ENCODE data around the gene SLIT1.

The SLIT1 gene

GRCh38 chr10:97185326-97186058 is at the start of gene SLIT1:
SLIT1 (minus strand) TSS chr10:97185959; CDS start chr10:97185674, 285 bp downstream.
- no peaks in the 10 kb centered on the region for H3K9me3 ChIP-seq (ENCODE audit: control insufficient read depth, low read length)
- no peak within 1 kb of the TSS for H3K4me3 ChIP-seq (ENCODE audit: low read length)
- no peaks in the 10 kb centered on the region for H3K36me3 ChIP-seq (ENCODE audit: control insufficient read depth, insufficient read depth, low read length)
- H3K9ac ChIP-seq (ENCODE audit: low read length): no peak within 1 kb of the TSS
- peaks cover 63% of the 10 kb centered on the region for H3K27me3 ChIP-seq (ENCODE audit: control insufficient read depth, insufficient read depth, low read length)
- H3K4me1 ChIP-seq (ENCODE audit: control insufficient read depth, insufficient read depth, low read length): peaks cover 4% of the 10 kb centered on the region

DNA sequence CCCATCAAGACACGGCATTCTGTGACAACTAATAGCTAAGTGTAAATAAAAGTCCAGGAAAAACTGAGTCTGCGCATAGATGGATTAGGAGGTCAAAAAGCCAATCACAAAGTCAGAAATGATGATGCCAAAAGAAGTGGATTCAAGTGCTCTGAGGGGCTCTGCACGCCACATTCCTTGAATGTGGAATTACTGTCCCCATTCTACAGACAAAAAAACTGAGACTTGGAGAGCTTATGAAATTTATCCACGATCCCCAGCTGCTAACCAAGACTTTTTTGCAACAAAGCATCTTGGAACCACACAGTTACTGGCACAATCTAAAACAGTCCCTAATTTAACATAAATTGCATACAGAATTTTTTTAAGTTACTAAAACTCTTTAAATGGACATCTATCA is 49.6 kb upstream of the SLIT1 start:
- Histone ChIP-seq H3K36me3 (ENCODE audit: control insufficient read depth, insufficient read depth, low read length) (no peaks in the 10 kb centered on the region), H3K4me1 (ENCODE audit: control insufficient read depth, insufficient read depth, low read length) (no peaks in the 10 kb centered on the region), H3K9ac (ENCODE audit: low read length) (no peak overlapping the region), H3K27me3 (ENCODE audit: control insufficient read depth, insufficient read depth, low read length) (no peaks in the 10 kb centered on the region), H3K9me3 (ENCODE audit: control insufficient read depth, low read length) (no peaks in the 10 kb centered on the region), H3K4me3 (ENCODE audit: low read length) (no peak overlapping the region)

- no peak overlapping the region for H3K9ac ChIP-seq (ENCODE audit: low read length)
- H3K4me3 ChIP-seq (ENCODE audit: low read length): no peak overlapping the region
- no peaks in the 10 kb centered on the region for H3K9me3 ChIP-seq (ENCODE audit: control insufficient read depth, low read length)
- no peaks in the 10 kb centered on the region for H3K27me3 ChIP-seq (ENCODE audit: control insufficient read depth, insufficient read depth, low read length)
- H3K36me3 ChIP-seq (ENCODE audit: control insufficient read depth, insufficient read depth, low read length): no peaks in the 10 kb centered on the region
- H3K4me1 ChIP-seq (ENCODE audit: control insufficient read depth, insufficient read depth, low read length): no peaks in the 10 kb centered on the region
These were observed 48.6 kb upstream of the SLIT1 start for GRCh38 chr10:97234400-97234799.

GRCh38 chr10:97230146-97230545 is 44.4 kb upstream of the SLIT1 start:
- H3K9me3 ChIP-seq (ENCODE audit: control insufficient read depth, low read length): no peaks in the 10 kb centered on the region
- no peaks in the 10 kb centered on the region for H3K36me3 ChIP-seq (ENCODE audit: control insufficient read depth, insufficient read depth, low read length)
- no peaks in the 10 kb centered on the region for H3K27me3 ChIP-seq (ENCODE audit: control insufficient read depth, insufficient read depth, low read length)
- no peaks in the 10 kb centered on the region for H3K4me1 ChIP-seq (ENCODE audit: control insufficient read depth, insufficient read depth, low read length)
- no peak overlapping the region for H3K9ac ChIP-seq (ENCODE audit: low read length)
- no peak overlapping the region for H3K4me3 ChIP-seq (ENCODE audit: low read length)

- Histone ChIP-seq H3K27me3 (ENCODE audit: control insufficient read depth, insufficient read depth, low read length) (no peaks in the 10 kb centered on the region), H3K36me3 (ENCODE audit: control insufficient read depth, insufficient read depth, low read length) (no peaks in the 10 kb centered on the region), H3K4me1 (ENCODE audit: control insufficient read depth, insufficient read depth, low read length) (no peaks in the 10 kb centered on the region), H3K9me3 (ENCODE audit: control insufficient read depth, low read length) (no peaks in the 10 kb centered on the region), H3K4me3 (ENCODE audit: low read length) (no peak overlapping the region), H3K9ac (ENCODE audit: low read length) (no peak overlapping the region)
These were observed 43.7 kb upstream of the SLIT1 start for GRCh38 chr10:97229322-97230015.

DNA sequence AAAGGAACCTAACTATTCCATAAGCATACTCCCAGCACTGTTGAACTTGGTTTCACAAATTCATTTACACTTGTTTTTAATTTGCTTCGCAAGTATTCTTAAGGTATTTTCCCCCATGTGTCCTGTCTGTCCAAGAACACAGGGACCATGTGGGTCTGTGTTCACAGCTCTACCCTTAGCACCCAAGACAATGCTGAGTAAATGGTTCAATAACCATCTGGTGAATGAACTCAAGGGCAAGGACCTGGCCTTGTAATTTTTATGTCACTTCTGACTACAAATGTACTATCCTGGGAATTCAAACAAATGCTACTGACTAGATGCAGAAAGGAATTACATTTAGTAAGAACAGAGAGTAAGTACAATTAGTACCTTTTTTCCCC is 43.0 kb upstream of the SLIT1 start:
- Histone ChIP-seq H3K36me3 (ENCODE audit: control insufficient read depth, insufficient read depth, low read length) (no peaks in the 10 kb centered on the region), H3K4me1 (ENCODE audit: control insufficient read depth, insufficient read depth, low read length) (no peaks in the 10 kb centered on the region), H3K4me3 (ENCODE audit: low read length) (no peak overlapping the region), H3K27me3 (ENCODE audit: control insufficient read depth, insufficient read depth, low read length) (no peaks in the 10 kb centered on the region), H3K9me3 (ENCODE audit: control insufficient read depth, low read length) (no peaks in the 10 kb centered on the region), H3K9ac (ENCODE audit: low read length) (no peak overlapping the region)

DNA sequence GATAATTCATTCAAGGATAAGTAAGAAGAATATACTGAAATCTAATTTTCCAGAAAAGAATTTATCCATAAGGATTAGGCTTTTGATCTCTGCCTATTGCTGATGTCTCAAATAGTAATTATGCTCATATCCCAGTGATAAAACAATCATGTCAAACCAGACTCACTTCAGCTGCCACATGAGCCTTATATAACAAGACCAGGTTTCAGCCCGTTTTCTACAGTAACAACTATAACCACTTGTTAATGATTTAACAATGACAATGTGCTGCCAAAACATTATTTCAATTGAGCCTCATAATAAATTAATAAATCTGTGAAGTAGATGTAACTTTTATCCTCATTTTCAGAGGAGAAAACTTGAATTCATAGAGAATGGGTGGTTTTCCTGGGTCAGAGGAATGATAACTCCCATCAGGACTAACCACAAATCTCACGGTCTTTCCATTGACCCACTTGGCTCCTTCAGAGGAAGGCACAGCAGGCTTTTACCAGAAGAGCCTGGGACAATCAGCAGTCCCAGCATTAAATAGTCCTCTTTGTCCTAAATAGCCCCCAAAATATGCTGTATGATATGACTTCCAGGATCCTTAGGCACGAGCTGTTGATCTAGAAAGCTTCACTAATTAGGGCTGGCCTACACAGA is 42.5 kb upstream of the SLIT1 start:
- Histone ChIP-seq H3K9me3 (ENCODE audit: control insufficient read depth, low read length) (no peaks in the 10 kb centered on the region), H3K36me3 (ENCODE audit: control insufficient read depth, insufficient read depth, low read length) (no peaks in the 10 kb centered on the region)

GRCh38 chr10:97226398-97226797 is 40.6 kb upstream of the SLIT1 start:
- no peak overlapping the region for H3K4me3 ChIP-seq (ENCODE audit: low read length)
- H3K36me3 ChIP-seq (ENCODE audit: control insufficient read depth, insufficient read depth, low read length): no peaks in the 10 kb centered on the region
- no peaks in the 10 kb centered on the region for H3K9me3 ChIP-seq (ENCODE audit: control insufficient read depth, low read length)
- no peaks in the 10 kb centered on the region for H3K4me1 ChIP-seq (ENCODE audit: control insufficient read depth, insufficient read depth, low read length)
- H3K27me3 ChIP-seq (ENCODE audit: control insufficient read depth, insufficient read depth, low read length): no peaks in the 10 kb centered on the region
- H3K9ac ChIP-seq (ENCODE audit: low read length): no peak overlapping the region

More for the DNA sequence above, 42.5 kb upstream of the SLIT1 start:
- Histone ChIP-seq H3K4me3 (ENCODE audit: low read length) (no peak overlapping the region), H3K9ac (ENCODE audit: low read length) (no peak overlapping the region), H3K27me3 (ENCODE audit: control insufficient read depth, insufficient read depth, low read length) (no peaks in the 10 kb centered on the region), H3K4me1 (ENCODE audit: control insufficient read depth, insufficient read depth, low read length) (no peaks in the 10 kb centered on the region)

DNA sequence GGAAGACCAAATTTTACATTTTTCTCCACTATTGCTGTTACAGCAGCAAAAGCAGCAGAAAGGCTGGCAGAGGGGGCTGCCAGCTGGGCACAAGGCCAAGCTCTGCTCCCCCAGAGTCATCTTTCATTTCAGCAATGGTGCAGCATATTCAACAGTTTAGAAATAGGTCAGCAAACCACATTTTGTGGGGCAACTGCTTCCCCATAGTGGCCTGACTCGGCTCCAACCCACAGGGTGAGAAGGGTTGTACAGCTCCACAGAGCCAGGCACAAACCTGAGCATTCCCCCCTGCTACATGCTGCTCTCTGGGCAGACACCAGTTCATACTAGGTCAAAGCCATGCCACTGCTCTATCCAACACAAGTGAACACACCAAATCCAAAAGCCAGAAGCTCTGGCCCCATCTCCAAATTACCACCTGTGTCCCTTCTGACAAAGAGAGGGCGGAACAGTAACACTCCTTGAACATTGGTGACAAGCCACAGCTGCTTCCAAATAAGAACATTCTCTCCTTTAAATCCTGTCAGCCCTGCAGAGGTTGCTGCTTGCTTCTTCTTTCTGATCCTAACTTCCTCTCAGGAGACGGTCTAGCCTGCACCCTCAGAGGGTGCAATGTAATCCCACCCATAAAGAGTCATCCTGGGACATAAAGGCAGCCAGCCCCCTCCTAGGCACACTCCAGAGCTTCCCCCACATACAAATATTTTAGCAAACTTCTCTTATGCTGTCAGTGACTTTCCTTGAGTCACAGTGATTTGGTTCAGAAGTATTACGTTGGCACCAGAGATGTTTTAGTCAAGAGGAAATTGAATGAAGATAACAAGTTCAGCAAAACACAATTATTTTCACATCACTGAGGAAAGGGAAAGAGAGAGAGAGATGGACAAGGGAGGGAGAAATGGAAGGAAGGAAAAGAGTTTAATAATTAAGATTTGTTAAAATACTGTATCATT is 39.0 kb upstream of the SLIT1 start:
- Histone ChIP-seq H3K36me3 (ENCODE audit: control insufficient read depth, insufficient read depth, low read length) (no peaks in the 10 kb centered on the region), H3K27me3 (ENCODE audit: control insufficient read depth, insufficient read depth, low read length) (no peaks in the 10 kb centered on the region)

GRCh38 chr10:97222326-97222961 is 36.7 kb upstream of the SLIT1 start:
- no peak overlapping the region for H3K9ac ChIP-seq (ENCODE audit: low read length)
- no peaks in the 10 kb centered on the region for H3K27me3 ChIP-seq (ENCODE audit: control insufficient read depth, insufficient read depth, low read length)
- no peaks in the 10 kb centered on the region for H3K4me1 ChIP-seq (ENCODE audit: control insufficient read depth, insufficient read depth, low read length)
- H3K9me3 ChIP-seq (ENCODE audit: control insufficient read depth, low read length): no peaks in the 10 kb centered on the region
- H3K4me3 ChIP-seq (ENCODE audit: low read length): no peak overlapping the region
- no peaks in the 10 kb centered on the region for H3K36me3 ChIP-seq (ENCODE audit: control insufficient read depth, insufficient read depth, low read length)

More for the DNA sequence above, 39.0 kb upstream of the SLIT1 start:
- H3K9me3 ChIP-seq (ENCODE audit: control insufficient read depth, low read length): no peaks in the 10 kb centered on the region
- no peak overlapping the region for H3K4me3 ChIP-seq (ENCODE audit: low read length)
- no peak overlapping the region for H3K9ac ChIP-seq (ENCODE audit: low read length)
- H3K4me1 ChIP-seq (ENCODE audit: control insufficient read depth, insufficient read depth, low read length): no peaks in the 10 kb centered on the region

- no peaks in the 10 kb centered on the region for H3K36me3 ChIP-seq (ENCODE audit: control insufficient read depth, insufficient read depth, low read length)
- no peaks in the 10 kb centered on the region for H3K9me3 ChIP-seq (ENCODE audit: control insufficient read depth, low read length)
- H3K4me3 ChIP-seq (ENCODE audit: low read length): no peak overlapping the region
- no peaks in the 10 kb centered on the region for H3K27me3 ChIP-seq (ENCODE audit: control insufficient read depth, insufficient read depth, low read length)
- no peak overlapping the region for H3K9ac ChIP-seq (ENCODE audit: low read length)
- no peaks in the 10 kb centered on the region for H3K4me1 ChIP-seq (ENCODE audit: control insufficient read depth, insufficient read depth, low read length)
These were observed 34.6 kb upstream of the SLIT1 start for GRCh38 chr10:97220355-97220754.
